NT2/D1 (cell line): Measurements from ENCODE around the gene SEMA3B.

Experiments
- DNase-seq: peaks from one replicate; pipeline ENCODE4 v3.0.0-alpha.2; 2011; ENCODE audit warnings: low read depth, low spot score
- H3K27me3 ChIP-seq: 2 replicates; pipeline ENCODE4 v1.6.0; 2011; ENCODE audit warnings: mild to moderate bottlenecking; ENCODE audit not compliant: insufficient read length, insufficient read depth
- H3K36me3 ChIP-seq: 2 replicates; pipeline ENCODE4 v1.6.1; 2011; ENCODE audit warnings: mild to moderate bottlenecking, low read length, mixed read lengths; ENCODE audit not compliant: insufficient read depth, insufficient read length
- H3K4me1 ChIP-seq: 2 replicates; pipeline ENCODE4 v1.5.1; 2011; ENCODE audit not compliant: insufficient read depth, insufficient read length
- H3K4me3 ChIP-seq: 2 replicates; pipeline ENCODE4 v1.5.1; 2011; ENCODE audit warnings: low read depth; ENCODE audit not compliant: insufficient read length
- H3K9ac ChIP-seq: 2 replicates; pipeline ENCODE4 v1.6.0; 2011; ENCODE audit warnings: low read depth; ENCODE audit not compliant: insufficient read length
- H3K9me3 ChIP-seq: 2 replicates; pipeline ENCODE4 v1.5.1; 2011; ENCODE audit warnings: mild to moderate bottlenecking, low read length; ENCODE audit not compliant: insufficient read depth
- SUZ12 ChIP-seq: IDR thresholded peaks from 2 replicates; pipeline ENCODE4 v1.6.1; 2011; ENCODE audit not compliant: insufficient read length, insufficient read depth; ENCODE audit errors: extremely low read depth
- YY1 ChIP-seq: IDR thresholded peaks from 2 replicates; pipeline ENCODE4 v1.6.1; 2011; ENCODE audit not compliant: insufficient read length, insufficient read depth
- ZNF274 ChIP-seq: IDR thresholded peaks from 2 replicates; pipeline ENCODE4 v1.6.1; 2011; ENCODE audit warnings: mild to moderate bottlenecking, low read depth, low read length

SEMA3B gene

GRCh38 chr3:50233176-50233575, 35.8 kb upstream of the SEMA3B start:
- H3K4me1 ChIP-seq = peaks cover 39% of the 10 kb centered on the region
- DNase-seq = no peak
- no peak overlapping the region for H3K4me3 ChIP-seq
- H3K36me3 ChIP-seq = peaks cover 6% of the 10 kb centered on the region
- TF ChIP-seq SUZ12 = no peak
- no peak for TF ChIP-seq YY1
- TF ChIP-seq ZNF274 = no peak
- no peak overlapping the region for H3K9ac ChIP-seq
- H3K9me3 ChIP-seq = no peaks in the 10 kb centered on the region
- H3K27me3 ChIP-seq = no peaks in the 10 kb centered on the region

GRCh38 chr3:50235716-50236483, 33.0 kb upstream of the SEMA3B start, which contains the start of gene GNAI2:
Gene GNAI2 (plus strand): TSS chr3:50236204. CDS start chr3:50236336, 132 bp downstream.
- peak within 1 kb of the TSS; percentile 96 for H3K4me3 ChIP-seq
- peaks cover 38% of the 10 kb centered on the region for H3K4me1 ChIP-seq
- TF ChIP-seq YY1 (no peak), ZNF274 (no peak), SUZ12 (no peak)
- H3K9me3 ChIP-seq = no peaks in the 10 kb centered on the region
- H3K36me3 ChIP-seq = peaks cover 28% of the 10 kb centered on the region
- H3K9ac ChIP-seq = peak within 1 kb of the TSS; percentile 98
- DNase-seq = peak; percentile 97
- no peaks in the 10 kb centered on the region for H3K27me3 ChIP-seq

- Histone ChIP-seq H3K9me3 (no peaks in the 10 kb centered on the region), H3K36me3 (peaks cover 31% of the 10 kb centered on the region)
- TF ChIP-seq SUZ12 = no peak
- no peak for TF ChIP-seq YY1
- no peak for TF ChIP-seq ZNF274
These were observed 32.3 kb upstream of the SEMA3B start for GRCh38 chr3:50236484-50237132.

GRCh38 chr3:50237133-50237651, 31.8 kb upstream of the SEMA3B start:
- Histone ChIP-seq H3K4me1 (peaks cover 50% of the 10 kb centered on the region), H3K36me3 (peaks cover 37% of the 10 kb centered on the region), H3K9ac (peak overlapping the region; percentile 98), H3K4me3 (peak overlapping the region; percentile 96), H3K9me3 (no peaks in the 10 kb centered on the region), H3K27me3 (no peaks in the 10 kb centered on the region)
- no peak for TF ChIP-seq ZNF274
- TF ChIP-seq YY1 = no peak
- TF ChIP-seq SUZ12 = no peak
- DNase-seq = no peak

More at GRCh38 chr3:50236484-50237132, 32.3 kb upstream of the SEMA3B start:
- no peak for DNase-seq
- peak overlapping the region; percentile 96 for H3K4me3 ChIP-seq
- H3K9ac ChIP-seq = peak overlapping the region; percentile 98
- no peaks in the 10 kb centered on the region for H3K27me3 ChIP-seq
- H3K4me1 ChIP-seq = peaks cover 44% of the 10 kb centered on the region

GRCh38 chr3:50237754-50238548, 31.0 kb upstream of the SEMA3B start:
- Histone ChIP-seq H3K4me1 (peaks cover 57% of the 10 kb centered on the region), H3K27me3 (no peaks in the 10 kb centered on the region), H3K9me3 (no peaks in the 10 kb centered on the region), H3K9ac (peak overlapping the region; percentile 98), H3K36me3 (peaks cover 43% of the 10 kb centered on the region), H3K4me3 (peak overlapping the region; percentile 96)
- DNase-seq = no peak
- no peak for TF ChIP-seq YY1
- TF ChIP-seq ZNF274 = no peak
- no peak for TF ChIP-seq SUZ12

GRCh38 chr3:50238549-50239026, 30.4 kb upstream of the SEMA3B start:
- no peak for DNase-seq
- H3K4me1 ChIP-seq = peaks cover 57% of the 10 kb centered on the region
- no peaks in the 10 kb centered on the region for H3K9me3 ChIP-seq
- peaks cover 47% of the 10 kb centered on the region for H3K36me3 ChIP-seq
- H3K4me3 ChIP-seq = no peak overlapping the region
- H3K27me3 ChIP-seq = no peaks in the 10 kb centered on the region
- H3K9ac ChIP-seq = peak overlapping the region; percentile 53
- no peak for TF ChIP-seq ZNF274
- TF ChIP-seq SUZ12 = no peak
- no peak for TF ChIP-seq YY1
